Measurements from ENCODE around the gene PDE2A. TPM values are rescaled to one million over a fixed set of nuclear protein-coding genes. Genes with fewer than 3 reads are reported as not detected.

Gene PDE2A
- polyA plus RNA-seq, 3 donors: 0.18 to 1.7 (median 0.53) TPM

DNA sequence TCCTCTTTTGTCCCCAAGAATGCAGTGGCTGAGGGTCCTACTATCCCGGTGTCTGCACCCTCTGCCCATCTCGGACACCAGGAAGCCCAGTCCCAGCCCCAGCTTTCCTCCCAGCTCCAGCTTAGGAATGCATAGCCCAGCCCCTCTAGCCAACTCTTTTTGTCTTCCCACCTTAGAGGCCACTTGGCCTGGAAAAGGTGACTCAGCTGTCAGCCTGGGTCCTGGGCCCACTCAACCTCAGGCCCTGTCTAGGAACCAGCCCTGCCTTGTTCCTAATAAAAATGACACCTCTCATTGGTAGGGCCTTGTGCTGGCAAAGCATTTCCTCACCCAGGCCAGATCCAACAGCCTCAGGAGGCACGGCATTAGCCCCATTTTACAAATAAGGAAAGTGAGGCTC is 28.2 kb downstream of the PDE2A start:
- intact Hi-C loops (cut with micrococcal nuclease): loop anchor here in 1 of 2 donors (5.0 kb wide), 1 partner anchor 174 kb away; no protein-coding TSS in a partner anchor
- H3K9ac ChIP-seq (ENCODE audit: insufficient read depth, low read length, poor library complexity, severe bottlenecking): no peak overlapping the region
- no peaks in the 10 kb centered on the region for H3K36me3 Mint-ChIP-seq
- H3K4me1 ChIP-seq (ENCODE audit: control insufficient read depth in 1 of 2, insufficient read depth in 2 of 2, low read length in 2 of 2): peaks cover 15 to 18% of the 10 kb centered on the region in 2 donors
- peaks cover 8% of the 10 kb centered on the region for H4K20me1 ChIP-seq (ENCODE audit: insufficient read depth, low read length)
- TF ChIP-seq, protein P1, sequence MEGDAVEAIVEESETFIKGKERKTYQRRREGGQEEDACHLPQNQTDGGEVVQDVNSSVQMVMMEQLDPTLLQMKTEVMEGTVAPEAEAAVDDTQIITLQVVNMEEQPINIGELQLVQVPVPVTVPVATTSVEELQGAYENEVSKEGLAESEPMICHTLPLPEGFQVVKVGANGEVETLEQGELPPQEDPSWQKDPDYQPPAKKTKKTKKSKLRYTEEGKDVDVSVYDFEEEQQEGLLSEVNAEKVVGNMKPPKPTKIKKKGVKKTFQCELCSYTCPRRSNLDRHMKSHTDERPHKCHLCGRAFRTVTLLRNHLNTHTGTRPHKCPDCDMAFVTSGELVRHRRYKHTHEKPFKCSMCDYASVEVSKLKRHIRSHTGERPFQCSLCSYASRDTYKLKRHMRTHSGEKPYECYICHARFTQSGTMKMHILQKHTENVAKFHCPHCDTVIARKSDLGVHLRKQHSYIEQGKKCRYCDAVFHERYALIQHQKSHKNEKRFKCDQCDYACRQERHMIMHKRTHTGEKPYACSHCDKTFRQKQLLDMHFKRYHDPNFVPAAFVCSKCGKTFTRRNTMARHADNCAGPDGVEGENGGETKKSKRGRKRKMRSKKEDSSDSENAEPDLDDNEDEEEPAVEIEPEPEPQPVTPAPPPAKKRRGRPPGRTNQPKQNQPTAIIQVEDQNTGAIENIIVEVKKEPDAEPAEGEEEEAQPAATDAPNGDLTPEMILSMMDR (IDR thresholded peaks at IDR 0.05): no peak
- H3K36me3 ChIP-seq (replicated peaks in 1 of 2; ENCODE audit: control insufficient read depth in 1 of 2, insufficient read depth in 2 of 2, low read length in 2 of 2): no peaks in the 10 kb centered on the region
- no peak overlapping the region for H3K4me3 ChIP-seq (replicated peaks in 1 of 3; ENCODE audit: low read depth in 2 of 3, low read length in 3 of 3)
- no peak overlapping the region for H3K27ac ChIP-seq (ENCODE audit: low read depth in 1 of 2, low read length in 2 of 2)
- 96% methylated on average over 2 of the region's 3 CpGs for WGBS (ENCODE audit: insufficient coverage)
- H3K4me3 Mint-ChIP-seq: no peak overlapping the region
- no peak overlapping the region for H2AFZ ChIP-seq (ENCODE audit: insufficient read depth, low read depth, low read length, poor library complexity, severe bottlenecking)
- no peaks in the 10 kb centered on the region for H3K79me2 ChIP-seq (ENCODE audit: insufficient read depth, low read length)
- no peak overlapping the region for H3K4me2 ChIP-seq (replicated peaks; ENCODE audit: extremely low read depth, low read length, poor library complexity, severe bottlenecking)
- H3K9me3 ChIP-seq (replicated peaks in 1 of 2; ENCODE audit: control insufficient read depth in 1 of 2, insufficient read depth in 1 of 2, low read length in 2 of 2): peaks cover 0 to 10% of the 10 kb centered on the region in 2 donors
- peaks cover 10 to 30% of the 10 kb centered on the region in 2 donors for H3K27me3 ChIP-seq (ENCODE audit: control insufficient read depth in 2 of 2, insufficient read depth in 2 of 2, low read length in 2 of 2)
- no peak for DNase-seq
- peak overlapping the region in 1 of 7 donors; percentile 44 for H3K27ac Mint-ChIP-seq
- H3K27me3 Mint-ChIP-seq (ENCODE audit: low read depth in 3 of 3): peaks cover 21 to 39% (median 30%) of the 10 kb centered on the region in 3 donors
- peaks cover 0 to 4% (median 0%) of the 10 kb centered on the region in 7 donors for H3K9me3 Mint-ChIP-seq
- H3K4me1 Mint-ChIP-seq: peaks cover 6% of the 10 kb centered on the region

DNA sequence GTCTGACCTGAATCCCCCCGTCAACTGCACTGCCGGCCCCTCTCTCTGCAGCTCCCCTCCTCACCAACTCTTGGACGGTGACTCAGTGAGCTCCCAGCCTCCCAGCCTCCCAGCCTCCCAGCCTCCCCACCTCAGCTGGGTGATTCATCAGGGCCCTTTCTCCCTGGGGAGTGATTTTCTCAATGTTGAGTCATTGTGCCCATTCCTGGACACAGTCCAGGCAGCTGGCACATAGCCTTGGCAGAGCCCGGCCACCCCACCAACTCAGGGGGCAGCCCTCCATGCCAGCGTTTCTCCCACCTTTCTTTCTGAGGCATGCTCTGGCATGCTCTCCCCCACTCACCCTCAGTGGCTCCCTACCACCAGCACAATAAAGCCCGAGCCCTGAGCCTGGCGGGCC is 30.7 kb downstream of the PDE2A start:
- Mint-ChIP-seq H3K27ac (no peak overlapping the region), H3K9me3 (peaks cover 0 to 4% (median 0%) of the 10 kb centered on the region in 7 donors), H3K4me3 (peak overlapping the region; percentile 60 to 72), H3K4me1 (peaks cover 6% of the 10 kb centered on the region), H3K27me3 (ENCODE audit: low read depth in 3 of 3) (peaks cover 19 to 32% (median 19%) of the 10 kb centered on the region in 3 donors), H3K36me3 (no peaks in the 10 kb centered on the region)
- TF ChIP-seq, protein P1 (IDR thresholded peaks at IDR 0.05): no peak
- Histone ChIP-seq H3K27ac (ENCODE audit: low read depth in 1 of 2, low read length in 2 of 2) (no peak overlapping the region), H3K4me1 (ENCODE audit: control insufficient read depth in 1 of 2, insufficient read depth in 2 of 2, low read length in 2 of 2) (peaks cover 15 to 18% of the 10 kb centered on the region in 2 donors), H3K4me3 (replicated peaks in 1 of 3; ENCODE audit: low read depth in 2 of 3, low read length in 3 of 3) (no peak overlapping the region), H4K20me1 (ENCODE audit: insufficient read depth, low read length) (peaks cover 8% of the 10 kb centered on the region), H2AFZ (ENCODE audit: insufficient read depth, low read depth, low read length, poor library complexity, severe bottlenecking) (no peak overlapping the region), H3K9me3 (replicated peaks in 1 of 2; ENCODE audit: control insufficient read depth in 1 of 2, insufficient read depth in 1 of 2, low read length in 2 of 2) (peaks cover 0 to 14% of the 10 kb centered on the region in 2 donors), H3K9ac (ENCODE audit: insufficient read depth, low read length, poor library complexity, severe bottlenecking) (no peak overlapping the region), H3K4me2 (replicated peaks; ENCODE audit: extremely low read depth, low read length, poor library complexity, severe bottlenecking) (no peak overlapping the region), H3K36me3 (replicated peaks in 1 of 2; ENCODE audit: control insufficient read depth in 1 of 2, insufficient read depth in 2 of 2, low read length in 2 of 2) (no peaks in the 10 kb centered on the region), H3K27me3 (ENCODE audit: control insufficient read depth in 2 of 2, insufficient read depth in 2 of 2, low read length in 2 of 2) (peaks cover 14 to 55% of the 10 kb centered on the region in 2 donors), H3K79me2 (ENCODE audit: insufficient read depth, low read length) (no peaks in the 10 kb centered on the region)
- DNase-seq: peak; percentile 22 to 74 (median 36)
- WGBS (ENCODE audit: insufficient coverage): 88% methylated on average over 6 of the region's 7 CpGs
- intact Hi-C loops (cut with micrococcal nuclease): loop anchor here (2.0 to 5.0 kb wide), 3 partner anchors 56 to 173 kb away; no protein-coding TSS in a partner anchor
